Measurements from ENCODE around the gene APP.

Gene APP

DNA sequence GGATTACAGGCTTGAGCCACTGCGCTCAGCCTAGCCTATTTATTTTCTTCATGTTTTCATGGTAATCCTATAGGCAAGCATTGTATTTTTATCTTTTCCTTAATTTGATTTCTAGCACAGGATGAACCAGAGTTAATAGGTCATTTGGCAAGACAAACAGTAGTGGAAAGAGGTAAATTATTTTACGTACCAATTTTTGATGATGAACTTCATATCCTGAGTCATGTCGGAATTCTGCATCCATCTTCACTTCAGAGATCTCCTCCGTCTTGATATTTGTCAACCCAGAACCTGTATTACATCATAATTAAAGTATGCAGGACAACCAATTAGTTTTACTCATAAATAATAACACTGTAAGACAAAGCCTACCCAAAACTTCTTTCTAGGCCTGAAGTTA is 273.2 kb downstream of the APP start:
- DNase-seq = no peak

DNA sequence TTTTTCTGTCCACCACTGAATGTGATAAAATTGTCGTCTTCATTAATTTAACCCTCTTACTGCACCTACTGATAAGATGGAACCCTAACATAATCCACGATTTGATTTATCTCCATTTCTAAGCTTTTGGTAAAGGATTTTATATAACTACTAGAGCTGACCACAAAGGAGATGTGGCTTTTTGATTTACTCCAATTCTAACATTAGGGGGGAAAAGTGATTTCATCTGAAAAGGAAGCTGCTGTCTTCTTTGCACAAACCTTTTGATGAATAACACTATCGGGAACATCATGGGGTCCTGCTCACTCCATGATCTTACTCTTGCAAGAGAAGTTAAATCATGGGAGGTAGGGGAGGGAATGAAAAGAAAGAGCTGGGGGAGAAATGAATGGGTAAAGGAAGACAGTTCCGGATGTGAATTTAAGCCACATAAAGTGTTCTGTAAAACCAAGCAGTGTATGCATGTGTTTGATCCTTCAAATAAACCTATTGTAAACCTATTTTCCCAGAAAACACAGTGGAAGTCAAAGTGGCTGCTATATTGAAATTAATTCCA is 274.0 kb downstream of the APP start:
- no peak for DNase-seq

DNA sequence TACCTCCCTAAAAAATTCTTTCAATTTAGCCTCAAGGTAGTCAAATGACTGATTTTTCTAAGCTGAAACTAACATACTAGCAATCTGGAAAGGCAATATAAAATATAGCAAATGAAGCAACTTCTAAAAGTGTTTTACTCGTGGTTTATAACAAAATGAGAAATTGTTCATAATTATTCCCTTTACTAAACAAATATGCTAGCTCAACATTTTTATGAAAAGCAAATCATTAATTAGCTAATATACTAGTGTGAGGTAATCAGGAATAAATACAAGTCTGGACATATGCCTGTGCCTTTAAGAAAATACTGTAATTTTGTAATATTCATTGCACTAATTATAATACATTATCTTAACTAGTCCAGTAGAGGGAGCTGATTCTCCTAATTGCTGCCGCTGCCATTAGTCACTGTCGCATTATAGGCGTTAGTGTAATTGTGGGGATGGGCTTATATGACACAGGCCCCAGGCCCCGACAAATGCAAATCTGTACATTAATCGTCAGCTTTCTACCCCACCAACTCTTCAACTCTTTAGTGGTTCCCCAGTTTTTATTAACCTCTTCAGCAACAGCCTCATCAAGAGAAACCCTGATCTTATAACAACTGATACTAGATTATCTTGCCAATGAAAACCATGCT is 274.9 kb downstream of the APP start:
- DNase-seq = peak; percentile 41 to 51

DNA sequence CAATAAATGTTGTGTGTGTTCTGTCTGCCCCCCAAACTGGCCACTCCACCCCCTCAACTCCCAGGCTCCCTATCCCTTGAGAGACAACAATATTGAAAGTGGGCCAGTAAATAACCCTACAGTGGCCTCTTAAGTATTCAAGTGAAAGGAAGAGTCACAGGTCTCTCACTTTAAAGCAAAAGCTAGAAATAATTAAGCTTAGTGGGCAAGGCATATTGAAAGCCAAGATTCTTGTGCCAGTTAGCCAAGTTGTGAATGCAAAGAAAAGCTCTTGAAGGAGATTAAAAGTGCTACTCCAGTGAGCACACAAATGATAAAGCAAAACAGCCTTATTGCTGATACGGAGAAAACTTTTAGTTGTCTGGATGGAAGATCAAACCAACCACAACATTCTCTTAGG is 277.4 kb downstream of the APP start:
- no peak for DNase-seq

DNA sequence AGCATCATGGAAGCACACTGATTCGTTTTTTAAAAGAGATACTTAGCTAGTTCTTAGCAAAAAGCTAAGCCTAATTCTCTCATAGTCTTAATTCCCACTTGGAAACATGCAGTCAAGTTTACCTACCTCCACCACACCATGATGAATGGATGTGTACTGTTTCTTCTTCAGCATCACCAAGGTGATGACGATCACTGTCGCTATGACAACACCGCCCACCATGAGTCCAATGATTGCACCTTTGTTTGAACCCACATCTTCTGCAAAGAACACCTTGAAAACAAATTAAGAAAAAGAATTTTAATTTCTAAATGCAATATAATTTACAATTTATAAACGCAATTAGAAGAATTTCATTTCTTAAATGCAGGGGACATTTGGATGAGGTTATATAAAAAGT is 279.0 kb downstream of the APP start:
- no peak for DNase-seq

DNA sequence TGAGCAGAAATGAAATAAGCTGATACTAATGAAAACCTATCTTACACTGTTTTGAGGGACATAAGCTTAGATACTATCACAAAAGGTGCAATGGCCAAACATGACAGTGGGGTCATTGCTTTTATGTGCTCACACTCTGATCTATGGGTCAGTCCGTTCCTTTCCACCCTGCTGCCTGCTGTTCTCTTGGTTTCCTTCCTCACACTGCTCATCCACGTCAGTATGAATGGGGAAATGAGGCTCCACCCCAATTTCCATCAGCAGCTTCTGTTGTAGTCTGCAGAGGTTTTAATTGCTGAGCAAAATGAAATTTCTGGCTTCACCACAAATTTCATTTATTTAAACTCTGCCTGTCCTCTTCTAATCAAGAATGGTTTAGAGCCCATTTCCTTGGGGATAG is 280.6 kb downstream of the APP start:
- DNase-seq = peak in 1 of 2 donors; percentile 12

DNA sequence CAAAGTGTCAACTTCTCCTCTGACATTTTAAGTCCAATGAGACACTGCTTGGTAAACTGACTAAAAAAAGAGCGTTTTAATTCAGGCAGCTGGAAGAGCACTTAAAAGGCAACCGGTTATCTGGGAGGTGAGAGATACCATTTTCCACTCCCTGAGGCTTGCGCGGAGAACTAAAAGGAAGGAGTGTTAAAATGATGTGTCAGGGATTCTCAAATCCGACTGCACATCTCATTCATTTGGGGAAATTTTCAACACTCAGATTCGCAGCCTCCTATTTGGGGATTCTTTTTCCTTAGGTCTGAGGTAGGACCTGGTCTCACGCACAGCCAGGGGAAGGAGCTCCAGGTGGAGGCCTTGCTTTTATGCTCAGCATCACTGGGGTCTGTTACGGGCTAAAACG is 281.9 kb downstream of the APP start:
- DNase-seq = no peak

DNA sequence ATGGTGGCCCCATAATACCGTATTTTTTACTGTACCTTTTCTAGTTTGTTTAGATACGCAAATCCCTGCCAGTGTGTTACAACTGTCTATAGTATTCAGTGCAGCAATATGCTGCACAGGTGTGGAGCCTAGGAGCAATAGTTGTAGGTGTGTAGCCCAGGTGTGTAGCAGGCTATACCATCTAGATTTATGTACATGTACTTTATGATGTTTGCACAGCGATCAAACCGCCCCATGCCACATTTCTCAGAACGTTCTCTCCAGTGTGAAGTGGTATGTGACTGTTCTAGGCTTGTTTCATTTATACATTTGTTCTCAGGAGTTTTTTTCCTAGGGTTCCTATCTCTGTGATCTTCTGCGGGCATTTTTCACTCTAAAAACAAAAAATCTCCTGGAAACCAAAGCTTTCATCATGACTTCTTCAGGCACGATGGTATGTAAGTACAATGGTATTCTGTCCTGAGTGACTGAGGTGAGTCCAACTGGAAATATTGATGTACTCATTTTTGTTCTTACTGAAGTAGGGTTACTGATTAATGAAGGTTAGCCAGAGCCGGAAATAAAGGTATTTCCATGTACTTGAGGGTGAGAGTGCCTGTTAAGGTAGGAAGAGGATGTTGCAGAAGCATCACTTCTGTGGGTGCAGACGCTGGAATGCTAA is 282.8 kb downstream of the APP start:
- DNase-seq = no peak

DNA sequence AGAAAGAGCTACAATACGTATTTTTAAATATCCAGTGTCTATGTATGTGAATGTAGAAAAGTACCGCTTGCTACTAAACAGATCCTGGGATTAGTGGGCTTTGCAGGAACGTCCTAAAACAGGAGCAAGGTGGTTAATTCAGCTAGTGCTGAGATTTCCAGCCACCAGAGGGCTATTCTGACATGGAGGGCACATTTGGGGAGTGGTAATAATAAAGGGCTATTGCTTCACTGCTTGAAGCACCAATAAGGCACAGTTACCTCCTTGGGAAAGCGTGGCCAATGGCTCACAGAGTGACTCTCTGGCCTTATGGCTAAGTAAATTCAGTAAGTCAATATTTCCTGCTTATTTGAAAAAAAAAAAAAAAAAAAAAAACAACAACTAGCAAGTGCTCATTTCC is 283.4 kb downstream of the APP start:
- DNase-seq = no peak

DNA sequence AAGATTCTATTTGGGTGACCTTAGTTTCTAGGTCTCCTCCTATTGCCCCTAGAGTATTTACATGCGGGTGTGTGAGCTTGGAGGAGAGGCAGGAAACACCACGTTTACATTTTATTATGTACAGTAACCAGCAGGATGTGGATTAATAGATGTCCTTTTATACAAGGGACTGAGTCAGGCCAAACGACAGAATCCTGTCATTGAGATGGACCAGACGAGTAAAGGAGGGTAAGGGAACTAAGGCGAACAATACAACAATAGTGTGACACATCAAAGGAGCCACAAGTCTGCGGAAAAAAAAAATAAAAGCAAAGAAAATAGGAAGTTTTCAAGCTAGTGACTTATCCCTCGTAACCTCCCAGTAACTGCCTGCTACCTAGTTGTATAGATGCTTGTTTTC is 284.7 kb downstream of the APP start:
- no peak for DNase-seq

DNA sequence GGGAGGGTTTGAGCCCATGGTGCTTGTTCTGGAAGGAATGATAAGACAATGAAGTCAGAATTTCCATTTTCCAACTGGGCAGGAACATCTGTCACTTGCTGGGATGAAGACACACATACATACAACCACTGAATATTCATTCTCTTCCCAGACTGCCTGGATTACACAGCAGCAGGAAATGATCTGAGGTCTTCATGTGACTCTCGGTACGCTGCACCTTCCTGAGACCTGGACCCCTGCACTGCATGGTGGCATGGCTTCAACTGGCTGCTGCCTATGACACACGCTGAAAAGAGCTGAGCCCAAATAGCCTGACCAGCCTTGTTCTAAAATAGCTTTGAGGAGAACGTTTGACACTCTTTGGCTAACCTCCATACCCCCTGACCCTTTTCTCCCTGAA is 285.2 kb downstream of the APP start:
- DNase-seq = no peak

DNA sequence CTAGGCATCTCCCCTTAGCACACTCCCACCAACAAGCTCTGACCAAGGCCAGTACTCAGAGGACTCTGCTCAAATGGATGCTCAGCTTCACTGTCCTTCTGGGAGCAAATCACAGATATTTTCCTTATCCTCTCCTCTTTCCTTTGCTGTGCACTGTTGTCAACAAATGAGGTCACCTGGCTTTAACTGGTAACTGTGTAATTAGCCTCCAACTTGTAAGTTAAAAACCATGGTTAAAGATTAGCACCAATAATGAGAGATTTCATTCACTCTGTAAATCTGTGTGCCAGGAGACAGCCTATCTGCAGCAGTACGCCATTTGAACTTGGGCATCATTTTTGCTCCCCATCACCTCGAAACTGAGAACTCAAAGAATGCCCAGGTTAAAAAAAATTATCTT is 286.3 kb downstream of the APP start:
- no peak for DNase-seq

DNA sequence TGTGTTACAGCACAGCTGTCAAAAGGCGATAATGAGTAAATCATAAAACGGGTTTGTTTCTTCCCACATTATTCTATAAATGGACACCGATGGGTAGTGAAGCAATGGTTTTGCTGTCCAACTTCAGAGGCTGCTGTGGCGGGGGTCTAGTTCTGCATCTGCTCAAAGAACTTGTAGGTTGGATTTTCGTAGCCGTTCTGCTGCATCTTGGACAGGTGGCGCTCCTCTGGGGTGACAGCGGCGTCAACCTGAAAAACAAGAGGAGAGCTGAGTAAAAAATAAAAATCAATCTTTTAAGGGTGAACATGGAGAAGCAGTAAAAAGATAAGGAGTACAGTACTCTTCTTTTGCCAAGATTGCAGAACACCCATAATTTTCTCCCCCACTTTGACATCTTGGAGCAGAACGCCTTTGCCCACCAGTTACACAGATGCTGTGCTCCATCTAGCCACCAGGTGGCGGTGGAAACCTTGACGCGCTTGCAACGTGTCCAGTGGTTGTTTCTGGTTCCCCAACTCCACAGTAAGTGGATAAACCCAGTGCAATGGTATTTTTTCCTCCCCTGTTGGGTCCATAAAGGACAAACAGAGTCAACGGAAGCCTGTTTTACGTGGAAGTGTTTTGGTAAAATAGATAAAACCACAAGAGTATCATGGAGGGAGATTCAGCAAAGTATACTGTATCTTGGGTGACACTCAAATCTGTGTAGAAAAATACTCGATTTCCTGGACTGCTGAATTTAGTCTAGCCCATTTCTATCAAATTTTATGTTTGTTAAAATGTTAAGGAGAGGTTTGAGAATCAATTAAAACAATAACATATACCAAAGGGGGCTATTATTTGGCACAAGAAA is 288.8 kb downstream of the APP start:
- peak; percentile 24 to 82 for DNase-seq

DNA sequence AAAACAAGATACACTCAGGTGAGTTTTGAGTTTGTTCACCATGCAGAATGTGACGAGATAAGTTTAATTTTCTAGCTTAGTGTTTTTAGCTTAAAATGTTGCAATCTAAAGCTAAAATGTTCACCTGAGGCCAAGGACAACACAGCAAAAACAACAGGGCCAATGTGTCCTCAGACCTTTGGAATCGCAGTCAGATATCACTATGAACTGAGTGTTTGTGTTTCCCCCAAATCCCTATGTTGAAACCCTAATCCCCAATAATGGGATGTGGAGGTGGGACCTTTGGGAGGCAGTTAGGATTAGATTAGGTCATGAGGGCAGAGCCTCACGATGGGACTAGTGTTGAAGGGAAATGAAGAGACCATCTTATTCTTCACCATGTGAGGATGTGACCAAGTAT is 291.4 kb downstream of the APP start:
- DNase-seq = no peak

DNA sequence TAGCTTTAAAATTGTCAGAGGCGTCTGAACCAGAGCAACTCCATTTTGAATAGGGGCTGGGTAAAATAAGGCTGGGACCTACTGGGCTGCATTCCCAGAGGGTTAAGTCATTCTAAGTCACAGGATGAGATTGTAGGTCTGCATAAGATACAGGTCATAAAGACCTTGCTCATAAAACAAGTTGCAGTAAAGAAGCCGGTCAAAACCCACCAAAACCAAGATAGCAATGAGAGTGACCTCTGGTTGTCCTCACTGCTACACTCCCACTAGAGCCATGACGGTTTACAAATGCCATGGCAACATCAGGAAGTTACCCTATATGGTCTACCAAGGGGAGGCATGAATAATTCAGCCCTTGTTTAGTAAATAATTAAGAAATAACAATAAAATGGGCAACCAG is 292.2 kb downstream of the APP start:
- no peak for DNase-seq

DNA sequence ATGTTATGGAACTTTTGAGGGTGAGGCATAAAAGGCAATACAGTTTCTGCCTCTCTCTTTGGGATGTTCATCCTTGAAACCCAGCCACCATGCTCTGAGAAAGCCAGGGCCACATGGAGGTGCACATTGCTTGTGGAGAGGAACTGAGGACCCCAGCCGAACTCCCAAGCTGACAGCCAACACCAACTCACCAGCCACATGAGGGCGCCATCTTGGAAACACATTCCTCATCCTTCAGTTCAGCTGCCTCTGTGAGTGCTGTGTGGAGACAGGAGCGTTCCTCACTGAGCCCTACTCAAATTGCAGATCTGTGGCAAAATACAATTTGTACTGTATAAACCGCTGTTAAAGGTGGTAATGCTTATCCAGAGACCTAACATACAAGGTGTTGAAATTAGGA is 298.3 kb downstream of the APP start:
- no peak for DNase-seq

DNA sequence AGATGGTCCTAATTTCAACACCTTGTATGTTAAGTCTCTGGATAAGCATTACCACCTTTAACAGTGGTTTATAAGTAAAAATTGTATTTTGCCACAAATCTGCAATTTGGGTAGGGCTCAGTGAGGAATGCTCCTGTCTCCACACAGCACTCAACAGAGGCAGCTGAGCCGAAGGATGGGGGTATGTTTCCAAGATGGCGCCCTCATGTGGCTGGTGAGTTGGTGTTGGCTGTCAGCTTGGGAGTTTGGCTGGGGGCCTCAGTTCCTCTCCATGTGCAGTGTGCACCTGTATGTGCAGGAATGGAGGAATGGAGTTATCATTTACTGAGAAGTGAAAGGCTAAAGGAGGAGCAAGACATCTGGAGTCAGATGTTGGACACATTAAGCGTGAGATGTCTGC is 299.0 kb downstream of the APP start:
- no peak for DNase-seq

DNA sequence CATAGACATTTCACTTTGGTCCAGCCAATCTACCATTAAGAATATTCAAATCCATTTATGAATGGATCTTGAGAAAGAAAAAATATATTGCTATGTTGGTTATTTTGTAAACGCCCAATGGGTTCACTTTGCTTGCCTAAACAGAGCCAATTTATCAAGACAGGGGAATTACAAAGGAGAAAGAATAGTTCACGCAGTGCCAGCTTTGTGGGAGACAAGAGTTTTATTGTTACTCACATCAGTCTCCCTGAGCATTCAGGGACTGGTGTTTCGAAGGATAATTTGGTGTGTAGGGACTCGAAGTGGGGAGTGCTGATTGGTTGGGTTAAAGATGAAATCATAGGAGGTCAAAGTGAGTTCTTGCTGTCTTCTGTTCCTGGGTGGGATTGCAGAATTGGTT is 300.5 kb downstream of the APP start:
- no peak for DNase-seq

DNA sequence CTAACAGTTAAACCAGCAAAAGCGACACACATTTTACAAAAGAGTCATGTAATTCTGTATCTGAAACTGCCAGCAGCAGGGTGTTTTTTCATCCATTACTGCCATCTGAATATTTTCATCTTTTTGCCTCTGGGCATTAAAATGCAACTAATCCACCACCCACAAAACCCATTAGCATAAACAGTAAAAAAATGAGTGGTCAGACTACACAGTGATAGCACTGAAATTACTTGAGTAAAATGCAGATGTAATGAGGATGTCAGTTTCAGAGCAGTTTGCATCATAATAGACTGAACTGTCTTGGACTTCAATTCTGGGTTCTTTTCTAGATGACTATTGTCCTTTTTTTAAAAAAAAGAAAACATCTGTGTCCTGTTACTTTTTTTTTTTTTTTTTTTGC is 303.5 kb downstream of the APP start:
- DNase-seq = no peak

DNA sequence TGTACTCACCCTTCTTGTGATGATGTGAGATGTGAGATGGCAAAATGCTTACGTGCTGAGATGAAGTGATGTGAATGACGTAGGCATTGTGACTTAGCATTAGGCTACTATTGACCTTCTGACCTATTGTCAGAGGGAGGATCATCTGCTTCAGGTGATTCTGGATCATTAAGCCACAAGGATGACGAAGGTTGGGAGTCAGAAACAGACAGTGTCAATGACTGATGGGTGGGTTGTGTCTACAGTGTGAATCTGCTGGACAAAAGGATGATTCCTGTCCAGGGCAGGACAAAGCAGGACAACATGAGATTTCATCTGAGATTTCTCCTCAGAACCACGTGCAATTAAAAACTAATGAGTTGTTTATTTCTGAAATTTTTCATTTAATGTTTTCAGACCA is 306.8 kb downstream of the APP start:
- no peak for DNase-seq

DNA sequence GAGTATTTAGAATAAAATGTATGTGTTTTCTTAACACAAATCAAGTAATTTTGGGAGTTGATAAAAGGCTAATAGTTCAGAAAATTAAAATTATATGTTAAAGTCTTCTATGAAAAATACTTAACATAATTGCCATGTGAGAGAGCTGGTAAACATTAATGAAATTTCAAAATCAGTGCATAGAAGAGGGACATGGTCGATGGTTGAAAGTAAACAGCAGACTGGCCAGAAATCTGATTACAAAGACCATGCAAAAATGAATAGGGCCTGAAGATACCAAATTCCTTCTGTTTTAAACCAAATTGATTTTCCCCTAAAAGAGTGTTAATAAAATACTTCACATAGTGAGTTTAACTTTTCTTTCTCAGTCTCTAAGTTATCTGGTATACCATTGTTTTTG is 307.5 kb downstream of the APP start:
- DNase-seq = no peak

DNA sequence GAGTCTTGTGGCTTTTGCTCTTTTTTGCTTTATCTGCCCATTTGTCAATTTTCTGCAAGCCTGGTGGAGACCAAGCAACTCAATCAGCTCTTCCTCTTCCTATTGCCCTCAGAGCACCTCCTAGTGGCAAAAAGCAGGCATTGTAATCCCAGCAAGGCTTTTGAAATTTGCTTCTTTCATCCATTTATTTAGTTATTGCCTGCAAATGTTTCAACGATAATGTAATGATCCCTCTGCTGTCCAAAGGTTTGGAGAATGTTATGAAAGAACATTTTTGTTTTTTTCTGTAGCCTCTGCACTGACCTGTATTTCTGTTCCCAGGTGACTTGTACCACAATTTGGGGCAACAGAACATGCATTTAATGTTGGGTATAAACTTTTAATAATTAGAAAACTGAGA is 308.0 kb downstream of the APP start:
- DNase-seq = peak; percentile 31 to 61

DNA sequence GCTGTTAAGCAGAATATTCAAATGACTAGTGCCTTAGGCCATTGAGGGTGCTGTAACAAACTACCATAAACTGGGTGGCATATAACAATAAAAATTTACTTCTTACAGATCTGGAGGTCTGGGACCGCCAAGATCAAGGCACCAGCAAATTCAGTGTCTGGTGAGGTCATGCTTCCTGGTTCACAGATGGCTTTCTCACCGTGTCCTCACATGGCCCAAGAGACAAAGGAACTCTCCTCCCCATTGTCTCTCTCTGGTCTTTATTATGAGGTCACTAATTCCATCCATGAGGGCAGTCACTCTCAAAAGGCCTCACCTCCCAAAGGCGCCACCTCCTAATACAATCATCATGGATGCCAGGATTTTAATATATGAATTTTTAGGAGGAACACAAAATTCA is 308.5 kb downstream of the APP start:
- DNase-seq = no peak
